ENCODE data around the gene BATF. TPM values are rescaled to one million over a fixed set of nuclear protein-coding genes. Genes with fewer than 3 reads are reported as not detected.

The BATF gene
- total RNA-seq, 1 experiment from 2014 or later, result 0.69 TPM

DNA sequence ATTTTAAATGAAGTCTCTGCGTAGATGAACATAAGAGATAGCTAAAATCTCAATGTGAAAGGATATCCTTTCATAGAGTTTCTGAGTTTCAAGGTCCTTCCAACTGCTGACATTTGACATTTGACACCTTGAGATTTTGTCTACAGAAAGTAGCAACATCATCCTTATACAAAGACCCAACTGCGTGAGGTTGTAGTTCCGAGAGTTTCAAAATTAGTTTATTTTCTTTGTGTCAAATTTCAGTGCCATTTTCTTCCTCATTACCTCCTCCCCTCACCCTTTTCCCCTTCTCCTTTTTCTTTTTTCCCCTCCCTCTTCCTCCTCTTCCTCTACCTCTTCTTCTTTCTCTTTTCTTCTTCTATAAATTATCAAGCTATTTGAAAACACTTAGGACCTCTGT, 26.9 kb upstream of the BATF start:
- no peaks in the 10 kb centered on the region for H3K4me1 ChIP-seq (ENCODE audit: control insufficient read depth in 1 of 2, insufficient read depth in 2 of 2, low read length in 2 of 2)
- H3K36me3 ChIP-seq (ENCODE audit: control insufficient read depth in 1 of 2, insufficient read depth in 2 of 2, low read length in 2 of 2), result no peaks in the 10 kb centered on the region
- H3K9me3 ChIP-seq (ENCODE audit: control insufficient read depth in 1 of 2, insufficient read depth in 1 of 2, low read depth in 1 of 2, low read length in 2 of 2), result no peaks in the 10 kb centered on the region
- no peak for DNase-seq (ENCODE audit: low read depth, low spot score)
- TF ChIP-seq CBX3 (IDR thresholded peaks at IDR 0.05; ENCODE audit: low read depth) (no peak), ZNF274 (IDR thresholded peaks at IDR 0.05; ENCODE audit: low read depth, low read length) (no peak), EZH2phosphoT487 (IDR thresholded peaks at IDR 0.05; ENCODE audit: borderline replicate concordance) (no peak), SIN3A (IDR thresholded peaks at IDR 0.05; ENCODE audit: low read depth) (no peak), POLR2AphosphoS5 (IDR thresholded peaks at IDR 0.05; ENCODE audit: low read depth, low read length) (no peak)
- no peak overlapping the region for H3K4me2 ChIP-seq (ENCODE audit: low read length)
- RAD21 ChIA-PET (ENCODE audit: low non-redundant PET in 1 of 2, low total read pairs in 2 of 2, uncharacterized antibody in 2 of 2, unreplicated experiment in 2 of 2), result no interaction called here
- CTCF ChIA-PET, result interaction anchor here (1.5 kb wide), 1 partner anchor 65 kb away, joined by 4 read pairs; no protein-coding TSS in a partner anchor
- no peak overlapping the region for H2AFZ ChIP-seq (ENCODE audit: low read depth, low read length, poor library complexity, severe bottlenecking)
- no TSS peak for BruUV-seq (replicated peaks)
- H4K20me1 ChIP-seq (ENCODE audit: insufficient read depth), result no peaks in the 10 kb centered on the region
- H3K9me2 ChIP-seq (ENCODE audit: insufficient read depth), result no peaks in the 10 kb centered on the region
- POLR2A ChIA-PET, result no interaction called here
- intact Hi-C loops (cut with micrococcal nuclease), result no loop called here
- no peak overlapping the region for H3K9ac ChIP-seq (ENCODE audit: low read length)
- H3K4me3 ChIP-seq (replicated peaks in 1 of 2; ENCODE audit: low read depth in 1 of 2, low read length in 2 of 2), result no peak overlapping the region
- no peaks in the 10 kb centered on the region for H3K27me3 ChIP-seq (ENCODE audit: insufficient read depth, low read length)
- no peak for ATAC-seq
- H3K79me2 ChIP-seq (ENCODE audit: insufficient read depth, low read length), result no peaks in the 10 kb centered on the region
- no peak overlapping the region for H3K27ac ChIP-seq (ENCODE audit: low read depth, low read length)

DNA sequence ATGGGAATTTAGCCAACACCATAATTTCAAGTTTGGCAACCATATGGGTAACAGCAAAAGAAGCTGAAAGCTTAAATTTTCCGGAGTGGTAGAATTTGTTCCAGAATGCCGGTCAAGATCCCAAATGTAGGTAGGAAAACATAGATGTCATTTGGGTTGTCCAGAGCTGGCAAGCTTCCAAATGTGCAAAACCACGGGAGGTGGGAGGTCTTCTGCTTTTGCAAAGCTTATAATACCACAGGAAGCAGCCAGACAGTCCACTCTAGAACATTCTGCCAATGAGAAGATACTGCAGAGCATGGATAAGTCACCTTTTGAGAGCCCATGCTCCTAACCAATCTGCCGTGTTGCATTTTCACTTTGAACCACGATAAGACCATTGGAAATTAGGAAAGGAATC, 26.4 kb upstream of the BATF start:
- H3K9me2 ChIP-seq (ENCODE audit: insufficient read depth), result no peaks in the 10 kb centered on the region
- ChIA-PET POLR2A (no interaction called here), RAD21 (ENCODE audit: low non-redundant PET in 1 of 2, low total read pairs in 2 of 2, uncharacterized antibody in 2 of 2, unreplicated experiment in 2 of 2) (no interaction called here), CTCF (no interaction called here)
- H2AFZ ChIP-seq (ENCODE audit: low read depth, low read length, poor library complexity, severe bottlenecking), result no peak overlapping the region
- H3K36me3 ChIP-seq (ENCODE audit: control insufficient read depth in 1 of 2, insufficient read depth in 2 of 2, low read length in 2 of 2), result no peaks in the 10 kb centered on the region
- BruUV-seq (replicated peaks), result no TSS peak
- ATAC-seq, result no peak
- no peak overlapping the region for H3K9ac ChIP-seq (ENCODE audit: low read length)
- DNase-seq (ENCODE audit: low read depth, low spot score), result no peak
- H3K4me2 ChIP-seq (ENCODE audit: low read length), result no peak overlapping the region
- no peak for TF ChIP-seq ZFX (IDR thresholded peaks at IDR 0.05)
- TF ChIP-seq SRF (IDR thresholded peaks at IDR 0.05; ENCODE audit: low read depth), result no peak
- no peak for TF ChIP-seq ZNF274 (IDR thresholded peaks at IDR 0.05; ENCODE audit: low read depth, low read length)
- TF ChIP-seq, protein P1, sequence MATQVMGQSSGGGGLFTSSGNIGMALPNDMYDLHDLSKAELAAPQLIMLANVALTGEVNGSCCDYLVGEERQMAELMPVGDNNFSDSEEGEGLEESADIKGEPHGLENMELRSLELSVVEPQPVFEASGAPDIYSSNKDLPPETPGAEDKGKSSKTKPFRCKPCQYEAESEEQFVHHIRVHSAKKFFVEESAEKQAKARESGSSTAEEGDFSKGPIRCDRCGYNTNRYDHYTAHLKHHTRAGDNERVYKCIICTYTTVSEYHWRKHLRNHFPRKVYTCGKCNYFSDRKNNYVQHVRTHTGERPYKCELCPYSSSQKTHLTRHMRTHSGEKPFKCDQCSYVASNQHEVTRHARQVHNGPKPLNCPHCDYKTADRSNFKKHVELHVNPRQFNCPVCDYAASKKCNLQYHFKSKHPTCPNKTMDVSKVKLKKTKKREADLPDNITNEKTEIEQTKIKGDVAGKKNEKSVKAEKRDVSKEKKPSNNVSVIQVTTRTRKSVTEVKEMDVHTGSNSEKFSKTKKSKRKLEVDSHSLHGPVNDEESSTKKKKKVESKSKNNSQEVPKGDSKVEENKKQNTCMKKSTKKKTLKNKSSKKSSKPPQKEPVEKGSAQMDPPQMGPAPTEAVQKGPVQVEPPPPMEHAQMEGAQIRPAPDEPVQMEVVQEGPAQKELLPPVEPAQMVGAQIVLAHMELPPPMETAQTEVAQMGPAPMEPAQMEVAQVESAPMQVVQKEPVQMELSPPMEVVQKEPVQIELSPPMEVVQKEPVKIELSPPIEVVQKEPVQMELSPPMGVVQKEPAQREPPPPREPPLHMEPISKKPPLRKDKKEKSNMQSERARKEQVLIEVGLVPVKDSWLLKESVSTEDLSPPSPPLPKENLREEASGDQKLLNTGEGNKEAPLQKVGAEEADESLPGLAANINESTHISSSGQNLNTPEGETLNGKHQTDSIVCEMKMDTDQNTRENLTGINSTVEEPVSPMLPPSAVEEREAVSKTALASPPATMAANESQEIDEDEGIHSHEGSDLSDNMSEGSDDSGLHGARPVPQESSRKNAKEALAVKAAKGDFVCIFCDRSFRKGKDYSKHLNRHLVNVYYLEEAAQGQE (IDR thresholded peaks at IDR 0.05; ENCODE audit: low read depth), result no peak
- no peak for TF ChIP-seq EZH2phosphoT487 (IDR thresholded peaks at IDR 0.05; ENCODE audit: borderline replicate concordance)
- intact Hi-C loops (cut with micrococcal nuclease), result no loop called here
- H3K27ac ChIP-seq (ENCODE audit: low read depth, low read length), result no peak overlapping the region
- H3K4me1 ChIP-seq (ENCODE audit: control insufficient read depth in 1 of 2, insufficient read depth in 2 of 2, low read length in 2 of 2), result no peaks in the 10 kb centered on the region
- H4K20me1 ChIP-seq (ENCODE audit: insufficient read depth), result no peaks in the 10 kb centered on the region
- H3K9me3 ChIP-seq (ENCODE audit: control insufficient read depth in 1 of 2, insufficient read depth in 1 of 2, low read depth in 1 of 2, low read length in 2 of 2), result no peaks in the 10 kb centered on the region
- H3K4me3 ChIP-seq (replicated peaks in 1 of 2; ENCODE audit: low read depth in 1 of 2, low read length in 2 of 2), result no peak overlapping the region
- H3K79me2 ChIP-seq (ENCODE audit: insufficient read depth, low read length), result no peaks in the 10 kb centered on the region
- H3K27me3 ChIP-seq (ENCODE audit: insufficient read depth, low read length), result no peaks in the 10 kb centered on the region
